ENCODE data around the gene TRIML1.

TRIML1 gene

DNA sequence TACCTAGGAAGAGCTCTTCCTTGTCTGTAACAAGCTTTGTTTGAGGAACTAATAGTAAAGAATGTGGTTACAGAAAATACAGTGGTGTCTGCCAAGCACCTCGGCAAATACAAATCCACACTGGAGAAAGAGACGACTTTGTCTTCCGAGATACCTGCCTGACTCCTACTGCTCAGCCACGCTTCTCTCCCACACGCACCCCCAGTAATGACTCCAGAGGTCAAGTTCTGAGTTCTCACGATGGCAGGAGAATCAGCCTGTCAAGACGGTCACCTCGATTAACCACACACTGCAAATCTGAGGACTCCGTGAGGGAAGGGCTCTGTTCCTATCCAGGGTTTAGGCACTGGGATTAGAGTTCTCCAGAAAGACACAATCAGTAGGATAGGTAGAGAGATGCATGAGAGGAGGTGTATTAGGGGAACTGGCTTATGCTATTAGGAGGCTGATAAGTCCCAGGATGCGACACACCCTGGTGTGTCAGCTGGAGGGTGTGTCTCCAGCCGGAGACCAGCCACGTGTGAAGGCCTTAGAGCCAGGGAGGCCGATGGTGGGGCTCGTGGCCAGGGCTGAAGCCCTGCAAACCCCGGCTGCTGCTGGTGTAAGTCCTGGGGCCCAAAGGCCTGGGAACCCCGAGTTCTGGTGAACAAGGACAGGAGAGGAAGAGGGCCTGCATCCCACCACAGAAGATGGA, 21.5 kb upstream of the TRIML1 start:
- Histone ChIP-seq H3K36me3 (no peaks in the 10 kb centered on the region), H4K20me1 (no peaks in the 10 kb centered on the region), H3K4me3 (no peak overlapping the region), H3K4me1 (no peaks in the 10 kb centered on the region), H3K4me2 (no peak overlapping the region), H3K9me3 (replicated peaks in 1 of 11) (no peaks in the 10 kb centered on the region; a peak in 1 of 22 replicates), H3K27ac (no peak overlapping the region), H3K27me3 (no peaks in the 10 kb centered on the region), H3K9ac (no peak overlapping the region)
- no peak for TF ChIP-seq Cebpa-rat (IDR thresholded peaks at IDR 0.05)

DNA sequence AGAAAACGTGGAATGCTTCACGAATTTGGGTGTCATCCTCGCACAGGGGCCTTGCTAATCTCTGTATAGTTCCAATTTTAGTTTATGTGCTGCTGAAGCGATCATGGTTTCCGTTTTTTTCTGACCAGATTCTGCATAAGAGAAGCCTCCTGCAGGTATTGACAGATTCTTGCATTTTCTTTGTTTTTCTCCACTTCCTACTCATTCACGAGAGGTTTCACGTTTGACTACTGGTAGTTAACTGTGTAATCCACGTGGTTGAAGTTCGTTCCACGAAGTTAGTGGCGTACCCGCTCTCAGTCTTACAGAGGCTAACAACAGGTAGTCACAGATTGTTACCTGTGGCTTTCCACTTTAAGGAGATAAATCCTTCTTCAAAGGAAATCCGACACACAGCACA, 17.7 kb upstream of the TRIML1 start:
- Histone ChIP-seq H3K27me3 (no peaks in the 10 kb centered on the region), H3K9me3 (replicated peaks in 1 of 11) (no peaks in the 10 kb centered on the region; a peak in 1 of 22 replicates), H3K27ac (no peak overlapping the region), H3K4me1 (peaks cover 0 to 2% (median 0%) of the 10 kb centered on the region in 10 experiments; a peak in 1 of 20 replicates), H3K4me2 (no peak overlapping the region), H3K9ac (no peak overlapping the region), H3K4me3 (no peak overlapping the region), H3K36me3 (no peaks in the 10 kb centered on the region), H4K20me1 (no peaks in the 10 kb centered on the region)
- no peak for TF ChIP-seq Cebpa-rat (IDR thresholded peaks at IDR 0.05)

GRCh38 chr4:188127214-188127874, 11.9 kb upstream of the TRIML1 start:
- Histone ChIP-seq H3K36me3 (no peaks in the 10 kb centered on the region), H3K9me3 (replicated peaks in 1 of 11) (no peaks in the 10 kb centered on the region), H3K4me2 (peak overlapping the region in 3 of 11 experiments; percentile 31 to 79 (median 64); a peak in 6 of 22 replicates), H3K4me3 (no peak overlapping the region), H3K27me3 (no peaks in the 10 kb centered on the region), H4K20me1 (no peaks in the 10 kb centered on the region), H3K27ac (peak overlapping the region in 3 of 11 experiments; percentile 48 to 66 (median 54); a peak in 6 of 22 replicates), H3K9ac (peak overlapping the region in 2 of 11 experiments; percentile 10 to 13; a peak in 2 of 22 replicates), H3K4me1 (peaks cover 0 to 39% (median 0%) of the 10 kb centered on the region in 10 experiments; a peak in 6 of 20 replicates)
- no peak for TF ChIP-seq Cebpa-rat (IDR thresholded peaks at IDR 0.05)

DNA sequence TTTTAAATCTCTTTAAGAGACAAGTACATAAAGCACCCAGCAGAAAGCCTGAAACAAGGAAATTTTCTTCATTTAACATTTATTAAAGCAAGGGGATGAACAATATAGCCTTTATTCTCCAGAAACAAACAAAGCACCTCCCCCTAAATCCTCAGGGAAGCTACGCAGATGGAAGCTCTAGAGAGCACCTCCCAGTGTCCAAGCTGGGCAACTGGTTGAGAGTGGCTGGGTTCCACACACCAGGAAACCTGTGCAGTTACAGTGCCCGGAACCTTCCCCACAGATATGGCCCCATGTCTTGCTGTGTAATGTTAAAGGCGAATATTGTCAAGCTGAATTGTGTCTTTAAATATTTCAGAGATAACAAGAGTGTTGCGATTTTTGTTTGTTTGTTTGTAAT, 8.9 kb upstream of the TRIML1 start:
- Histone ChIP-seq H3K36me3 (no peaks in the 10 kb centered on the region), H4K20me1 (no peaks in the 10 kb centered on the region), H3K27me3 (no peaks in the 10 kb centered on the region), H3K9me3 (replicated peaks in 1 of 11) (no peaks in the 10 kb centered on the region), H3K27ac (no peak overlapping the region), H3K9ac (no peak overlapping the region), H3K4me3 (no peak overlapping the region), H3K4me2 (no peak overlapping the region), H3K4me1 (peaks cover 0 to 39% (median 0%) of the 10 kb centered on the region in 10 experiments; a peak in 6 of 20 replicates)
- no peak for TF ChIP-seq Cebpa-rat (IDR thresholded peaks at IDR 0.05)

- Histone ChIP-seq H3K9ac (no peak overlapping the region), H3K4me3 (no peak overlapping the region), H3K27me3 (no peaks in the 10 kb centered on the region), H3K4me1 (peaks cover 0 to 32% (median 0%) of the 10 kb centered on the region in 10 experiments; a peak in 6 of 20 replicates), H3K9me3 (replicated peaks in 1 of 11) (no peaks in the 10 kb centered on the region), H4K20me1 (no peaks in the 10 kb centered on the region), H3K4me2 (no peak overlapping the region), H3K36me3 (no peaks in the 10 kb centered on the region), H3K27ac (no peak overlapping the region)
- no peak for TF ChIP-seq Cebpa-rat (IDR thresholded peaks at IDR 0.05)
Observed at GRCh38 chr4:188132232-188132631, 7.0 kb upstream of the TRIML1 start.

DNA sequence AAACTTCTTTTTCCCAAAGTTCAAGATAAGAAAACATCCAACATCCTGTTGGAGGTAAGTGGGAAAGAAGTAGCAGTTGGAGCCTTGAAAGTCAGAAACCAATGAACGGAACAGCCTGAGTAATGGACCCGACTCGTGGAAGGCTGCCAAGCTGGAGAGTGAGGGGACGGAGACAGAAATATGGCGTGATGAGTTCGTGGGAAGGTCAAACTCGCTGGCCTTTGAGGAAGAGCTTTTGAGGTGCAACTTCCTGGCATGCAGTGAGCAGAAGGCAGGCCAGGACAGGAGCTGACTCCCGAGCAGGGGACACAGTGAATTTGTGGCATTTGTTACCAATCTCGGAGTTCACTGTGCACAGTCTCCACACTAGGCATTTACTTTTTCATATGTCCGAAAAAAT, 1.0 kb upstream of the TRIML1 start:
- H4K20me1 ChIP-seq: no peaks in the 10 kb centered on the region
- no peak for TF ChIP-seq Cebpa-rat (IDR thresholded peaks at IDR 0.05)
- no peak overlapping the region for H3K4me2 ChIP-seq
- H3K27ac ChIP-seq: no peak overlapping the region
- H3K4me3 ChIP-seq: no peak overlapping the region
- H3K9me3 ChIP-seq (replicated peaks in 1 of 11): peaks cover 0 to 8% (median 0%) of the 10 kb centered on the region in 11 experiments; a peak in 1 of 22 replicates
- H3K9ac ChIP-seq: no peak overlapping the region
- no peaks in the 10 kb centered on the region for H3K36me3 ChIP-seq
- peaks cover 0 to 14% (median 0%) of the 10 kb centered on the region in 10 experiments; a peak in 4 of 20 replicates for H3K4me1 ChIP-seq
- H3K27me3 ChIP-seq: no peaks in the 10 kb centered on the region

- TF ChIP-seq Cebpa-rat (IDR thresholded peaks at IDR 0.05): no peak
- Histone ChIP-seq H4K20me1 (no peaks in the 10 kb centered on the region), H3K4me2 (no peak overlapping the region), H3K36me3 (no peaks in the 10 kb centered on the region), H3K27me3 (no peaks in the 10 kb centered on the region), H3K9ac (no peak overlapping the region), H3K4me3 (no peak overlapping the region), H3K4me1 (peaks cover 0 to 14% (median 0%) of the 10 kb centered on the region in 10 experiments; a peak in 4 of 20 replicates), H3K9me3 (replicated peaks in 1 of 11) (peaks cover 0 to 11% (median 2%) of the 10 kb centered on the region in 11 experiments; a peak in 5 of 22 replicates), H3K27ac (no peak overlapping the region)
Observed at GRCh38 chr4:188139671-188140070, 430 bp downstream of the TRIML1 start.

- no peak overlapping the region for H3K4me2 ChIP-seq
- H3K4me1 ChIP-seq: peaks cover 0 to 14% (median 0%) of the 10 kb centered on the region in 10 experiments; a peak in 4 of 20 replicates
- no peaks in the 10 kb centered on the region for H3K27me3 ChIP-seq
- no peak overlapping the region for H3K9ac ChIP-seq
- no peaks in the 10 kb centered on the region for H3K36me3 ChIP-seq
- peaks cover 0 to 11% (median 4%) of the 10 kb centered on the region in 11 experiments; a peak in 5 of 22 replicates for H3K9me3 ChIP-seq (replicated peaks in 1 of 11)
- no peaks in the 10 kb centered on the region for H4K20me1 ChIP-seq
- H3K4me3 ChIP-seq: no peak overlapping the region
- no peak for TF ChIP-seq Cebpa-rat (IDR thresholded peaks at IDR 0.05)
- H3K27ac ChIP-seq: no peak overlapping the region
Observed at GRCh38 chr4:188143731-188144130, 4.5 kb downstream of the TRIML1 start.

DNA sequence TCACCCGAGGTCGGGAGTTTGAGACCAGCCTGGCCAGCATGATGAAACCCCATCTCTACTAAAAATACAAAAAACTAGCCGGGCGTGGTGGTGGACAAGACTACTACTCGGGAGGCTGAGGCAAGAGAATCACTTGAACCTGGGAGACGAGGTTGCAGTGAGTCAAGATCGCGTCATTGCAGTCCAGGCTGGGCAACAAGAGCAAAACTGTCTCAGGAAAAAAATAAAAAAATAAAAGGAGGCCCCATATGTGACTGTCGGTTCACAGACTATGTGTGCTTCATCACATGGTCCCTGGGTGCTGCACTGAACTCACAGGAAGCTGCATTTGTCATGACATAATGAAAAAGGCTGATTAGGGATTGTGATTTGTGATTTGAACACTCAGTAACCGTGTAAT, 6.4 kb downstream of the TRIML1 start:
- Histone ChIP-seq H3K9me3 (replicated peaks in 1 of 11) (peaks cover 16 to 24% (median 19%) of the 10 kb centered on the region in 11 experiments), H4K20me1 (no peaks in the 10 kb centered on the region), H3K9ac (no peak overlapping the region), H3K4me1 (peaks cover 0 to 14% (median 0%) of the 10 kb centered on the region in 10 experiments; a peak in 4 of 20 replicates), H3K36me3 (no peaks in the 10 kb centered on the region), H3K27me3 (no peaks in the 10 kb centered on the region), H3K27ac (no peak overlapping the region), H3K4me2 (no peak overlapping the region), H3K4me3 (no peak overlapping the region)
- TF ChIP-seq Cebpa-rat (IDR thresholded peaks at IDR 0.05): no peak

All from BLaER1 treated with 17β-estradiol and CSF1 and Interleukin-3, amounts not matched to agents 10 nM and 100 nM (cell line).